Measurements from ENCODE around the gene CD27. TPM values are rescaled to one million over a fixed set of nuclear protein-coding genes. Genes with fewer than 3 reads are reported as not detected.

The CD27 gene
- total RNA-seq, 1 experiment from 2014 or later, result not detected

- H2AFZ ChIP-seq (ENCODE audit: low read length), result no peak overlapping the region
- H4K20me1 ChIP-seq (ENCODE audit: low read length), result no peaks in the 10 kb centered on the region
- no peaks in the 10 kb centered on the region for H3K9me2 ChIP-seq (replicated peaks; ENCODE audit: low read length)
- ChIA-PET CTCF (no interaction called here), POLR2A (ENCODE audit: unreplicated experiment) (no interaction called here)
- no peak overlapping the region for H3K4me3 ChIP-seq (ENCODE audit: low read length)
- no peak overlapping the region for H3K27ac ChIP-seq (ENCODE audit: low read length)
- DNase-seq (no peak), ATAC-seq (no peak)
- no peaks in the 10 kb centered on the region for H3K79me2 ChIP-seq (ENCODE audit: low read length)
- no peaks in the 10 kb centered on the region for H3F3A ChIP-seq (ENCODE audit: low read length, unreplicated experiment)
- intact Hi-C loops (cut with micrococcal nuclease), result no loop called here
- no peaks in the 10 kb centered on the region for H3K36me3 ChIP-seq (ENCODE audit: low read depth, low read length)
- H3K4me1 ChIP-seq (ENCODE audit: insufficient read depth, low read length), result no peaks in the 10 kb centered on the region
- no peak overlapping the region for H3K4me2 ChIP-seq (ENCODE audit: low read length)
- no peaks in the 10 kb centered on the region for H3K9me3 ChIP-seq (ENCODE audit: low read length)
- BruUV-seq (replicated peaks), result no TSS peak
- TF ChIP-seq CTCF (conservative IDR thresholded peaks at IDR 0.05; ENCODE audit: low read depth, low read length), result no peak
- no peak for TF ChIP-seq EZH2 (IDR thresholded peaks at IDR 0.05; ENCODE audit: low read length, unreplicated experiment)
- TF ChIP-seq EZH2phosphoT487 (IDR thresholded peaks at IDR 0.05; ENCODE audit: borderline replicate concordance, low read length), result no peak
- no peak overlapping the region for H3K9ac ChIP-seq (ENCODE audit: low read length)
- no peaks in the 10 kb centered on the region for H3K27me3 ChIP-seq (ENCODE audit: low read length)
Observed at GRCh38 chr12:6404390-6404789, 40.4 kb upstream of the CD27 start.

- H3F3A ChIP-seq (ENCODE audit: low read length, unreplicated experiment), result no peaks in the 10 kb centered on the region
- intact Hi-C loops (cut with micrococcal nuclease), result no loop called here
- no peaks in the 10 kb centered on the region for H3K79me2 ChIP-seq (ENCODE audit: low read length)
- TF ChIP-seq EZH2 (IDR thresholded peaks at IDR 0.05; ENCODE audit: low read length, unreplicated experiment) (no peak), EZH2phosphoT487 (IDR thresholded peaks at IDR 0.05; ENCODE audit: borderline replicate concordance, low read length) (no peak), CTCF (conservative IDR thresholded peaks at IDR 0.05; ENCODE audit: low read depth, low read length) (no peak)
- no TSS peak for BruUV-seq (replicated peaks)
- ATAC-seq, result no peak
- no peaks in the 10 kb centered on the region for H3K27me3 ChIP-seq (ENCODE audit: low read length)
- H3K9me2 ChIP-seq (replicated peaks; ENCODE audit: low read length), result no peaks in the 10 kb centered on the region
- H3K36me3 ChIP-seq (ENCODE audit: low read depth, low read length), result no peaks in the 10 kb centered on the region
- no peak overlapping the region for H3K27ac ChIP-seq (ENCODE audit: low read length)
- H3K4me3 ChIP-seq (ENCODE audit: low read length), result no peak overlapping the region
- H2AFZ ChIP-seq (ENCODE audit: low read length), result no peak overlapping the region
- no peaks in the 10 kb centered on the region for H4K20me1 ChIP-seq (ENCODE audit: low read length)
- no peaks in the 10 kb centered on the region for H3K4me1 ChIP-seq (ENCODE audit: insufficient read depth, low read length)
- ChIA-PET POLR2A (ENCODE audit: unreplicated experiment) (no interaction called here), CTCF (no interaction called here)
- H3K4me2 ChIP-seq (ENCODE audit: low read length), result no peak overlapping the region
- H3K9ac ChIP-seq (ENCODE audit: low read length), result no peak overlapping the region
- no peaks in the 10 kb centered on the region for H3K9me3 ChIP-seq (ENCODE audit: low read length)
- no peak for DNase-seq
Observed at GRCh38 chr12:6405963-6406362, 38.8 kb upstream of the CD27 start.

GRCh38 chr12:6407236-6407954 lies 37.4 kb upstream of the CD27 start:
- no peak overlapping the region for H2AFZ ChIP-seq (ENCODE audit: low read length)
- POLR2A ChIA-PET (ENCODE audit: unreplicated experiment), result no interaction called here
- no peaks in the 10 kb centered on the region for H4K20me1 ChIP-seq (ENCODE audit: low read length)
- H3F3A ChIP-seq (ENCODE audit: low read length, unreplicated experiment), result no peaks in the 10 kb centered on the region
- H3K4me2 ChIP-seq (ENCODE audit: low read length), result no peak overlapping the region
- no peaks in the 10 kb centered on the region for H3K9me2 ChIP-seq (replicated peaks; ENCODE audit: low read length)
- H3K4me3 ChIP-seq (ENCODE audit: low read length), result no peak overlapping the region
- H3K4me1 ChIP-seq (ENCODE audit: insufficient read depth, low read length), result no peaks in the 10 kb centered on the region
- no peak for TF ChIP-seq EZH2phosphoT487 (IDR thresholded peaks at IDR 0.05; ENCODE audit: borderline replicate concordance, low read length)
- no peak for TF ChIP-seq CTCF (conservative IDR thresholded peaks at IDR 0.05; ENCODE audit: low read depth, low read length)
- TF ChIP-seq EZH2 (IDR thresholded peaks at IDR 0.05; ENCODE audit: low read length, unreplicated experiment), result no peak
- no peak overlapping the region for H3K27ac ChIP-seq (ENCODE audit: low read length)
- no TSS peak for BruUV-seq (replicated peaks)
- no peak for ATAC-seq
- no peaks in the 10 kb centered on the region for H3K9me3 ChIP-seq (ENCODE audit: low read length)
- H3K9ac ChIP-seq (ENCODE audit: low read length), result no peak overlapping the region
- H3K36me3 ChIP-seq (ENCODE audit: low read depth, low read length), result no peaks in the 10 kb centered on the region
- CTCF ChIA-PET, result no interaction called here
- H3K79me2 ChIP-seq (ENCODE audit: low read length), result no peaks in the 10 kb centered on the region
- intact Hi-C loops (cut with micrococcal nuclease), result no loop called here
- DNase-seq, result no peak
- no peaks in the 10 kb centered on the region for H3K27me3 ChIP-seq (ENCODE audit: low read length)

All from PC-3 (cell line).